DMS 273 (cell line): Measurements from ENCODE around the gene HSPG2.
"Not testable (repeated sequence)": the region's sequence is repeated elsewhere in the genome, so short reads cannot be mapped to it uniquely, and the experiment has no call there.

Experiments
- DNase-seq: peaks from one replicate; lab custom pipeline; 2025; ENCODE audit not compliant: unreplicated experiment; lab: John Stamatoyannopoulos, UW

Gene HSPG2

GRCh38 chr1:21956720-21957552 is 19.8 kb upstream of the HSPG2 start:
- no peak for DNase-seq

DNA sequence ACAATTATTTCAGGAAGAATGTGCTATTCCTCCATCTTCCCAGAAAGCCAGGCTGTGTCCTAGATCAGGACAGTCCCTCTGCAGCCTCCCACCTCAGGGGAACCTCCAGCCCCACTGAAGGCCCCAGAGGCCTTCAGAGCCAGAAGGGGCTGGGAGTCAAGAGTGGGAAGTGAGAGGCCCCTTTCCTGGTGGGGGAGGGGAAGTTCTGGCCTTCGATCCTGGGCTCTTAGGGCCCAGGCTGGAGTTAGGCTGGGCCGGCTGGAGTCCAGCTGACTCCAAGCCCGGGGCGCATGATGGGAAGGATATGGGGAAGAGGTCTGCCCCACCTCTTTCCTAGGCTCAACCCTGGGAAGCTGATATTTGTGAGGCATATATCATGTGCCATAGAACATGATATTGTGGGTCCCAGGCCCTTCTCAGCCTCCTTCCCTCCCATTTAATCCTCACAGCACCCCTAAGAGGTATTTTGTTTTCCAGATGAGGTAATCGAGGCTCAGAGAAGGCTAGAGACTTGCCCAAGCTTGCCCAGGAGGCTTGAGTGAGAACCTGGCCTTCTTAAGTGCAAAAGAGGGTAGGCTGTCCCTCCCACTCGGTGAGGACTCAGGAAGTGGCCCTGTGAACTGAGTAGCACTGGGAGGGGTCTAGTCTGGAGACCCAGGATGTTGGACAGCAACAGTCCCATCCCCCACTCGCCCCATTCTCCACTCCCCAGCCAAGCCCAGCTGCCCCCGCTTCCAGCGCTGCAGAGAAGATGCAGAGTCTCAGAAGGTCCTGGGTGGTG is 18.6 kb upstream of the HSPG2 start:
- DNase-seq, result no peak

GRCh38 chr1:21955058-21955457 is 17.9 kb upstream of the HSPG2 start:
- DNase-seq, result no peak

DNA sequence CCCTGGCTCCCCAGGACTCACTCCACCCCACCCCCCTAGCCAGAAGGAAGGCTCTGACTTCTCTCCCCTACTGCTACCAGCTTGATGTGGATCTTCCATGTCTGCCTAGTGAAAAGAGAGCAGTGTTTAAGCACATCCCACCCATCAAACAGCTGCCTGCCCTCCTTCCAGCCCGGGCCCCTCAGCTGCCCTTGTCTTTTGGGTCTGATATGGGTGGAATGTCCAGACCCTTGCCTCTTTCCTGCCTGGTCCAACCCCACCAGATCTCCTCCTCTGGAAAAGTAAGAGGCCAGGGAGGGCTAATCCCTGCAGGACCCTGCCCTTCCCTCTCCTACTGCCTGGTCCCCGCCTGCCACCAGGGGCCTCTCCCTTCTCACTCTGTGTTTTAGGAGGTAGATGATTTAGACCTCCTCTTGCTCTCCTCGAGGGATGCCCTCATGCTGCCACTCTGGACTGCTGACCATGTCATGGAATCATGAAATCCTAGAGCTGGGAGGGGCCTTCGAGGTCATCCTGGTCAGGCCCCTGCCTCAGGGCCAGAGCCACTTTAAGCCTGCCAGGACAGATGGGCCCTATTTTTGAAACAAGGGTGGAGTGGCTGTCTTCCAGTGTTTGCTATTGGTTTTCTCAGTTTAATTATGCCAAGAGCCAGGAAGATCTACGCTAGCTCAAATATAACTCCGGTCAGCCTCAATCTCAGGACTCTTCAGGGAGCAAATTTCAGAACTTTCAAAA is 15.8 kb upstream of the HSPG2 start:
- DNase-seq, result no peak

GRCh38 chr1:21951226-21951870 is 14.2 kb upstream of the HSPG2 start:
- DNase-seq, result no peak

- no peak for DNase-seq
These were observed 13.6 kb upstream of the HSPG2 start for GRCh38 chr1:21950734-21951133.

DNA sequence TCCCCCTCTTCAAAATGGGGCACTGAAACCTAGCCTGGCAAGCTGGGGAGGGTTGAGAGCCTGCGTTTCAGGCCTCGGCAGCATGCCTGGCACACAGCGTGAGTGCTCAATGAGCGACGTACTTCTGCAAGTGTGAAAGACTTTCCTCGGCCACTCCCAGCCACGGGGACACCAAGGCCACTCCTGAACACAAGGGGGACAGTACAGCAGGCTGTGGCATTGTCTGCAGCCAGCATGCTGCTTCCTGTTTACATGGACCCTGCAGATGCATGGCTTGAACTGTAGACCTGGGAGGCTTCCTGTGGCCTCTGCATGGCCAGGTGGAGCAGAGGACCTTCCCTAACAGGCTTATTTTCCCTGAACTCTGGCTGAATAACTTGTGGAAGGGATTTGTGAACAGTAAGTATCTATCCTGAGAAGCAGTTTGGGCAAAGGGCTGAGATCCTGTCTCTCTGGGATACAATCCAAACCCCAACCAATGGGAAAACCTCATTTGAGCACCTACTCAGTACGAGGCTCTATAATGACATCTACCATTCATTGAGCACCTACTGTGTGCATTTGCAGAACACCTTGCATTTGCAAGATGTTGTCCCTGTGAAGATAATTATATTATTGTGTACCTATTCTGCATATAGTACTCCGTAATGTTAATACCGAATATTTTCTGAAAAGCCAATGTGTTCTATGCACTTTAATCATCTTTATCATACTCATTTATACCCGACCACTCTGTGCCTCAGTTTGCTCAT is 9.9 kb upstream of the HSPG2 start:
- DNase-seq, result no peak

- DNase-seq, result no peak
These were observed 7.6 kb upstream of the HSPG2 start for GRCh38 chr1:21944733-21945073.

- not testable (repeated sequence) for DNase-seq
These were observed 6.0 kb upstream of the HSPG2 start for GRCh38 chr1:21942959-21943640.

GRCh38 chr1:21942464-21942863 is 5.4 kb upstream of the HSPG2 start:
- no peak for DNase-seq

DNA sequence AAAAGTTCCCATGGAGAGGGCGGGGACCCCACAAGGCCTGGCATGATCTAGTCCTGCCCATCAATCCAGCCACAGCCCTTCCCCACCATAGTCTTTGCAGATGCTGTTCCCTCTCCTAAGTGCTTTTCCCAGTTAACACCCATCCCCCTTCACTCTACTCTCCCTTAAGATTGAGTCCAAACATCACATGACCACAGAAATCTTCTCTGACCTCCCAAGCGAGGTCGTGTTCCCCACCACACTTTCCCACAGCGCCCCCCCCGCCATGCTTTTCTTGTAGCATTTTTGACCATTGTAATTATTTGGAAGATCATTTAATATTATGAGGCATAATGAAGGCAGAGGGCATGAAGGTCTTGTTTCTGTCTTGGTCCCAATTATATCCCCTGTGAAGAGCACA is 4.3 kb upstream of the HSPG2 start:
- no peak for DNase-seq

DNA sequence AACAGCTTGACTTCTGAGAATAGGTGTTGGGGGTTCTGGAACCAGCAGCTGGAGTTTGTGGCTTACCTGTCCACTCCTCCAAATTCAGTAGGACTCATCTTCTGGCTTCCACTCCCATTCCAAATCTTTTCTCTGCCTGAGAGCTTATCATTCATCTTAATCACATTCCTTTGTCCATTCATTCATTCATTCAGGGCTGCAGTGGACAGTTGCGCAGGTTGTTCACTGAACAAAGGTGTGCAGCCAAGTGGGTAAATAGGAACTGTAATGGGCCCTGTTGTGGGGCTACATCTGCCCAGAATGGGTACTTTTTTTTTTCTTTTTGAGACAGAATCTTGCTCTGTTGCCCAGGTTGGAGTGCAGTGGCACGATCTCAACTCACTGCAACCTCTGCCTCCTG is 3.4 kb upstream of the HSPG2 start:
- DNase-seq, result no peak

DNA sequence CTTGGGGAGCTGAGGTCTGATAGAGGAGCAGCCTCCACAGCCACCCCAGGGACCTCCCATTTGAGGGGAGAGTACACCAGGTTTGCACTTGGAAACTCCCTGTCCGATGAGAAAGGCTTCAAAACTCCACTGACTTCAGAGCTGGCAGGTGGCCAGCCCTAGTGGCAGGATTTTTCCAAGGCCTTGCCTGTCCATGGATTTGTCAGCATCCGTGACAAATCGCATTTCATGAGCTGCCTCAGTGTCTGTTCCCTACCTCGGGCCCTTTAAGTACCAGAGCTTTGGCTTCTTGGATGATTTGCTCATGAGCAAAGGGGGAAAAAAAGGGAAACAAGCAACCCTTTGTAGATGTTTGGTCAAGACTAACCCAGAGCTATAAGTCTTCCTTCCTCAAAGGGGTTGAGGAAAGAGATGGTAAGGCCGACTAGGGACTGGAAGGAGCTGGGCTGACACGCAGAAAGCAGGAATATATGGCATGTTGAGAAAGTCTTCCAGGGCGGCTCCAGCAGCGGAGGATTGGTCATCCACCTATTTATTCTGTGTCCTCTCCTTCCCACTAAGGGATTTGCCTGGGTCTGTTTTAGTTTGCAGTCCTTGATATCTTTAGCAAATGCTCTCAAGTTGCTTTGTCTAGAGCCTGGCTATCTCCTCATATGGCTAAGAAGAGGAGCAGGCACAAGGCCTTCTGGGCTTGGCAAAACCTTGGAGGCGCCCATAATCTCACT is 2.7 kb upstream of the HSPG2 start:
- peak; percentile 88 for DNase-seq

DNA sequence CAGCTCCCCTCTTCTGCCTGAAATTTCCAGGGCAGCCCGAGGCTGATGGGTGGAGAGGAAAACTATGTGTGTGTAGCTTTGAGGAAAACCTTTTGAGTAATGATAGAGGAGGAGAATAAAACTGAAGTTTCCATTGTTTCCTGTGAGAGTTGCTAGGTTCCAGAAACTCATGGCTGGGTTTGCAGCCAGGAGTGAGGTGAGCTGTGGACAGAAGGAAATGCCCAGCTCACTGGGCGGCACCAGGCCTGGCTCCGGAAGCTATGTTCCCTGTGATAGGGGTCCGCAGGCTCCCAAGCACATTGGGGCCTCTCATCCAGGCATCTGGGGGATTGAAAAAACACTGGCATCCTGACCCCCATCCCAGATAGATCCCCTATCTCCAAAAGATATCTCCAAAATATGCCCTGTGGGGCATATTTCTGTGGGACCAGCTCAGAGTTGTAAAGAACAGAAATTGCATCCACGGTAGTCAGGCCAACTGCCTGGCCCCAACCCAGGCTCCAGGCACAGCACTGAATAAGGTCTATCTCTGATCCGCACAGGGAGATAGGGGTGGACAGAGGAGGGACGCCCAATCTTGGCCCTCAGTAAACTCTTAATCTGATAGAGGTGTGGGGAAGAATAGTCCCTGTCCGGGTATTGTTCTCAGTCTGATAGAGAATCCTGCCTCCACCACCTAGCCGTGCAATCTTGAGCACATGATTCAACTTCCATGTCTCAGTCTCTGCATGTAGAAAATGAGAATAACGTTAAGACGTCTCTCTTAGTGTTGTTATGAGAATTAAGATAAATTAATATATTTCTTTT is 1.8 kb upstream of the HSPG2 start:
- no peak for DNase-seq

- peak; percentile 94 for DNase-seq
These were observed 437 bp upstream of the HSPG2 start for GRCh38 chr1:21937372-21938121.

- peak; percentile 49 for DNase-seq
These were observed 611 bp downstream of the HSPG2 start for GRCh38 chr1:21936366-21937031.

DNA sequence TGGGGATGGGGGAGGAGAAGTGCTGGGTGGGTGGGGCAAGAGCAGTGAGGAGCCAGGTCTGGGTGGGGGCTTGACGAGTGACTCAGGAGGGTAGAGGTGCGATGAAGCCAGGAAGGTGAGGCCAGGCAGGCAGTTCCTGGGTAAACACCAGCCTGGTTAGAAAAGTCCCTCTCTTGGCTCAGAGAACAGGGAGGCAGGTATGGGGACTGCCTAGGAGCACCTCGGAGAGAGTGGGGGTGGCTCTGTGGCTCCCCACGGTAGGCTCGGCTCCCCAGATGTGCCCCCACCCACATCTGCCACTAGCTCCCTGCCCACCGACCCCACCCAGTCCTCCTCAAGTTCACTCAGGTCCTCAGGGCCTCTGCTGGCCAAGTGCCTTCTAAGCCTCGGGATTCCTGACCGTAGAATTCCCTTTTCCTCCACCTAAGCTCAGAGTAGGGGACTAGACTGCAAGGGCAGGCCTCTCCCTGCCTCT is 1.2 kb downstream of the HSPG2 start:
- peak; percentile 45 for DNase-seq
